Measurements from ENCODE around the gene NEK3.
"Not testable (repeated sequence)": the region's sequence is repeated elsewhere in the genome, so short reads cannot be mapped to it uniquely, and the experiment has no call there.

Gene NEK3

GRCh38 chr13:52159159-52159982 is at the start of gene NEK3:
Gene NEK3 (minus strand): TSS chr13:52159597. CDS start chr13:52156191, 3,406 bp downstream.
- DNase-seq: peak; percentile 1

GRCh38 chr13:52208384-52208783 is 49.0 kb upstream of the NEK3 start:
- DNase-seq: not testable (repeated sequence)

GRCh38 chr13:52207896-52208295 is 48.5 kb upstream of the NEK3 start:
- DNase-seq: not testable (repeated sequence)

- not testable (repeated sequence) for DNase-seq
Measured at GRCh38 chr13:52207337-52207736, 47.9 kb upstream of the NEK3 start.

GRCh38 chr13:52204546-52204945 is 45.1 kb upstream of the NEK3 start:
- not testable (repeated sequence) for DNase-seq

- not testable (repeated sequence) for DNase-seq
Measured at GRCh38 chr13:52203864-52204263, 44.5 kb upstream of the NEK3 start.

- not testable (repeated sequence) for DNase-seq
Measured at GRCh38 chr13:52202506-52202905, 43.1 kb upstream of the NEK3 start.

GRCh38 chr13:52201439-52202193 is 42.2 kb upstream of the NEK3 start:
- DNase-seq: peak; percentile 2

- DNase-seq: no peak
Measured at GRCh38 chr13:52195401-52195837, 36.0 kb upstream of the NEK3 start.

- DNase-seq: peak; percentile 60
Measured at GRCh38 chr13:52194184-52194868, 34.9 kb upstream of the NEK3 start.

GRCh38 chr13:52193587-52194183 is 34.3 kb upstream of the NEK3 start:
- not testable (repeated sequence) for DNase-seq

- not testable (repeated sequence) for DNase-seq
Measured at GRCh38 chr13:52187424-52188187, 28.2 kb upstream of the NEK3 start.

GRCh38 chr13:52187029-52187423 is 27.6 kb upstream of the NEK3 start:
- DNase-seq: no peak

GRCh38 chr13:52181316-52181954 is 22.0 kb upstream of the NEK3 start:
- DNase-seq: not testable (repeated sequence)

GRCh38 chr13:52179925-52180324 is 20.5 kb upstream of the NEK3 start:
- DNase-seq: no peak

- DNase-seq: no peak
Measured at GRCh38 chr13:52177276-52177675, 17.9 kb upstream of the NEK3 start.

GRCh38 chr13:52173970-52174369 is 14.6 kb upstream of the NEK3 start:
- not testable (repeated sequence) for DNase-seq

GRCh38 chr13:52173373-52173772 is 14.0 kb upstream of the NEK3 start:
- DNase-seq: no peak

- not testable (repeated sequence) for DNase-seq
Measured at GRCh38 chr13:52171686-52172085, 12.3 kb upstream of the NEK3 start.

GRCh38 chr13:52170828-52171391 is 11.5 kb upstream of the NEK3 start:
- not testable (repeated sequence) for DNase-seq

GRCh38 chr13:52169839-52170238 is 10.4 kb upstream of the NEK3 start:
- DNase-seq: no peak
